HFFc6 (cell line): ENCODE data around the gene CPSF4L. TPM values are rescaled to one million over a fixed set of nuclear protein-coding genes. Genes with fewer than 3 reads are reported as not detected.
"Not testable (repeated sequence)": the region's sequence is repeated elsewhere in the genome, so short reads cannot be mapped to it uniquely, and the experiment has no call there.

ENCODE experiments used
- DNase-seq: peaks from one replicate; pipeline ENCODE4 v3.0.0-alpha.2; 2018
- H3K27ac Mint-ChIP-seq: 2 replicates; pipeline ENCODE4 v1.8.0; 2020; ENCODE audit warnings: mild to moderate bottlenecking, mixed read lengths
- H3K27me3 Mint-ChIP-seq: 2 replicates; pipeline ENCODE4 v1.8.0; 2021; ENCODE audit warnings: mild to moderate bottlenecking, moderate library complexity, mixed read lengths; ENCODE audit not compliant: insufficient read depth
- H3K36me3 Mint-ChIP-seq: 2 replicates; pipeline ENCODE4 v1.8.0; 2021; ENCODE audit warnings: low read depth, mixed read lengths
- H3K4me1 Mint-ChIP-seq: 2 replicates; pipeline ENCODE4 v1.8.0; 2020; ENCODE audit warnings: low read depth, mixed read lengths
- H3K4me3 Mint-ChIP-seq: 2 replicates; pipeline ENCODE4 v1.8.0; 2020; ENCODE audit warnings: mild to moderate bottlenecking, moderate library complexity, mixed read lengths
- H3K9me3 Mint-ChIP-seq: 2 replicates; pipeline ENCODE4 v1.8.0; 2020; ENCODE audit warnings: mild to moderate bottlenecking, mixed read lengths
- total RNA-seq, 6 experiments: library from RNA; stranded (reverse); fragmentation: NEBNext Ultra II Directional; extraction: Animal tissue kit (Norgen Biotek cat#: 25700); gene quantifications; 2 replicates in 1 of 6; 3 replicates in 5 of 6; pipeline ENCODE4 v1.2.3, GENCODE V29; 2021
- TF ChIP-seq, protein P1 (sequence below): fragments of 200-600 bp; sonication (generic); IDR thresholded peaks from 2 replicates; pipeline ENCODE4 v1.5.0; 2021; ENCODE audit warnings: antibody characterized with exemption, mild to moderate bottlenecking

Gene CPSF4L
- total RNA-seq, 6 experiments from 2014 or later: not detected

DNA sequence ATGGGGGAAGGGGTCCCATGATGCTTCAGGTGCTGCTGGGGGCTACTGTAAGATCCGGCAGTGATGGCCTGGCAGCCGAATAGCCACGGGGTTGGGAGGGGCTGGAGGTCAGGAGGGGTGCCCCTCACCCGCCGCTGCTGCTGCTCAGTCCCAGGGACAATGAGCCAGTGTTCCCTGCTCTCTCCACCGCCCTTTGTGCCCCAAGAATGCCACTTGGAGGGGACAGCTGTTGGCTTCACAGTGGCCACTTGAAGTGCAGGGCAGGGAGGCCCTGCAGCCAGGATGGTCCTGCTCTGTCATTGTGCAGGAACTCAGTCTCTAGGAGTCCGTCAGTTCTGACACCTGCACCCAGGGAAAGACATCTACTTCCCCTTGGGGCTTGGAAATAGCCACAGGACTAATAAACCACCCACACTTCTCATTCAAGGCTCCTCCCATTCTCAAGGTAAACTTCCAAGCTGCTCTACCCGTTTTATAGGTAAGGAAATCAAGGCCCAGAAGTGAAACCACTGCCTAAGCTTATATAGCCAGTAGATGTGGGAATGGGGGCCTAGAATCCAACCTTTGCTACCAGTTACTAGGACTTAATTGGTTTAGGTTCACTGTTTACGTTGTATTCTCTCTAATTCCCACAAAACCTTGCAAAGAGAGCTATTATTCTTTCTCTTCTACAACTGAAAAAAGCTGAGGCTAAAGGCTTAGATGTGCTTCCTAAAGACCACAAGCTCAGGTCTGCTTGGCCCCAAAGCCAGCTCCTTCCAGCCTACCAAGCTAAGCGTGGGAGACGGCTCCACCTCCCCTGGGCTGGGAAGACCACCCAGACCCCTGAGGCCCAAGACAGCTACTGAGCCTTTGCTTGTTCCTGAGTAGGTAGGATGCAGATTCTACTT lies 6.2 kb upstream of the CPSF4L start:
- no peaks in the 10 kb centered on the region for H3K9me3 Mint-ChIP-seq
- TF ChIP-seq, protein P1, sequence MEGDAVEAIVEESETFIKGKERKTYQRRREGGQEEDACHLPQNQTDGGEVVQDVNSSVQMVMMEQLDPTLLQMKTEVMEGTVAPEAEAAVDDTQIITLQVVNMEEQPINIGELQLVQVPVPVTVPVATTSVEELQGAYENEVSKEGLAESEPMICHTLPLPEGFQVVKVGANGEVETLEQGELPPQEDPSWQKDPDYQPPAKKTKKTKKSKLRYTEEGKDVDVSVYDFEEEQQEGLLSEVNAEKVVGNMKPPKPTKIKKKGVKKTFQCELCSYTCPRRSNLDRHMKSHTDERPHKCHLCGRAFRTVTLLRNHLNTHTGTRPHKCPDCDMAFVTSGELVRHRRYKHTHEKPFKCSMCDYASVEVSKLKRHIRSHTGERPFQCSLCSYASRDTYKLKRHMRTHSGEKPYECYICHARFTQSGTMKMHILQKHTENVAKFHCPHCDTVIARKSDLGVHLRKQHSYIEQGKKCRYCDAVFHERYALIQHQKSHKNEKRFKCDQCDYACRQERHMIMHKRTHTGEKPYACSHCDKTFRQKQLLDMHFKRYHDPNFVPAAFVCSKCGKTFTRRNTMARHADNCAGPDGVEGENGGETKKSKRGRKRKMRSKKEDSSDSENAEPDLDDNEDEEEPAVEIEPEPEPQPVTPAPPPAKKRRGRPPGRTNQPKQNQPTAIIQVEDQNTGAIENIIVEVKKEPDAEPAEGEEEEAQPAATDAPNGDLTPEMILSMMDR: no peak
- peaks cover 7% of the 10 kb centered on the region for H3K27me3 Mint-ChIP-seq
- H3K4me1 Mint-ChIP-seq: no peaks in the 10 kb centered on the region
- H3K4me3 Mint-ChIP-seq: no peak overlapping the region
- H3K36me3 Mint-ChIP-seq: no peaks in the 10 kb centered on the region
- no peak for DNase-seq
- no peak overlapping the region for H3K27ac Mint-ChIP-seq

DNA sequence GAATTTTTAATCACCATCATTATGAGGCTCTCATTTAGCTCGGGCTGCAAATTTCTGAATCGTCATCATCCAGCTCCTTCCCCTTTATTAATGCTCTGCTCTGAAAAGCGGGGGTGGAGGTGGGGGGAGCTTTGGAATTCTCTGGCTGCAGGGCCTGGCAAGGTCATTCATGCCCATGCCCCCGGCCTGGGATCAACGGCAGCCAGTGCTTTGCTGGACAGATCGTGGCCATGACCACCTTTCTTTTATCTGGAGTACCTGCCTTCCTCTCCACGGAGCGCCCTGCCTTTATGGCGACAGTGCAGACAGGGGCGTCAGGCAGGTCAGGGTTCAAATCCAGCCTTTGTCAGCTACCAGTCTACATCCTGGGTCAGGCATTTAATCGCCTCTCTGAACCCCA lies 5.1 kb upstream of the CPSF4L start:
- TF ChIP-seq, protein P1: no peak
- Mint-ChIP-seq H3K36me3 (no peaks in the 10 kb centered on the region), H3K4me3 (no peak overlapping the region), H3K9me3 (no peaks in the 10 kb centered on the region), H3K27me3 (peaks cover 7% of the 10 kb centered on the region), H3K27ac (no peak overlapping the region), H3K4me1 (no peaks in the 10 kb centered on the region)
- no peak for DNase-seq

DNA sequence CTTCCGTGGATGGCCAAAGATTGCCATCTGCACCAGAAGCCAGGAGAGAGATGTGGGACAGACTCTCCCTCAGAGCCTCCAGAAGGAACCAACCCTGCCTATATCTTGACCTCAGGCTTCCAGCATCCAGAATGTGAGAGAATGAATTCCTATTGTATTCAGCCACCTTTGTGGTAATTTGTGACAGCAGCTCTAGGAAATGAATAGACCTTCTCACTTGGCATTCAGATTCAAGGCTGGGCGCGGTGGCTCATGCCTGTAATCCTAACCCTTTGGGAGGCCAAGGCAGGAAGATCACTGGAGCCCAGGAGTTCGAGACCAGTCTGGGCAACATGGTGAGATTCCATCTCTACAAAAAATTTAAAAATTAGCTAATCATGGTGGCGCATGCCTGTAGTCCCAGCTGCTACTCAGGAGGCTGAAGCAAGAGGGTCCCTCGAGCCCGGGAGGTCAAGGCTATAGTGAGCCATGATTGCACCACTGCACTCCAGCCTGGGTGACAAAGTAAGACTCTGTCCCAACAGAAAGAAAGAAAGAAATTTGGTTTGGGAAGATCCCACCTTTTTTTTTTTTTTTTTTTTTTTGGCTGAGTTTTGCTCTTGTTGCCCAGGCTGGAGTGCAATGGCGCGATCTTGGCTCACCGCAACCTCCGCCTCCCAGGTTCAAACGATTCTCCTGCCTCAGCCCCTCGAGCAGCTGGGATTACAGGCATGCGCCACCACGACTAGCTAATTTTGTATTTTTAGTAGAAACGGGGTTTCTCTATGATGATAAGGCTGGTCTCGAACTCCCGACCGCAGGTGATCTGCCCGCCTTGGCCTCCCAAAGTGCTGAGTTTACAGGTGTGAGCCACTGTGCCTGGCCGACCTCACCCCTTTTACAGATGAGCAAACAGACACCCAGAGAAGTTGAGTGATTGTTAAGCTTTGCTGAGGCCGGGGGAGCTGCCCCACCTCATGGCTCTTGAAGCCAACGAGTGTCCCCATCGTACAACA lies 4.3 kb upstream of the CPSF4L start:
- TF ChIP-seq, protein P1: no peak
- Mint-ChIP-seq H3K36me3 (no peaks in the 10 kb centered on the region), H3K4me3 (no peak overlapping the region), H3K4me1 (no peaks in the 10 kb centered on the region), H3K27ac (no peak overlapping the region), H3K9me3 (no peaks in the 10 kb centered on the region), H3K27me3 (peaks cover 7% of the 10 kb centered on the region)
- DNase-seq: no peak

DNA sequence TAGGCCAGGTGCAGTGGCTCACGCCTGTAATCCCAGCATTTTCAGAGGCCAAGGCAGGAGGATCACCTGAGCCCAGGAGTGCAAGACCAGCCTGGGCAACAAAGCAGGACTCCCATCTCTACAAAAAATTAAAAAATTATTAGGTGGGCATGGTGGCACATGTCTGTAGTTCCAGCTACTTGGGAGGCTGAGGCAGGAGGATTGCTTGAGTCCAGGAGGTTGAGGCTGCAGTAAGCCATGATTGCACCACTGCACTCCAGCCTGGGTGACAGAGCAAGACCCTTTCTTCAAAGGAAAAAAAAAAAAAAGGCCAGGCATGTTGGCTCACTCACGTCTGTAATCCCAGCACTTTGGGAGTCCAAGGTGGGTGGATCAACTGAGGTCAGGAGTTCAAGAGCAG lies 2.8 kb upstream of the CPSF4L start:
- not testable (repeated sequence) for H3K4me3 Mint-ChIP-seq, DNase-seq, H3K4me1 Mint-ChIP-seq, H3K27me3 Mint-ChIP-seq, H3K36me3 Mint-ChIP-seq, H3K27ac Mint-ChIP-seq, H3K9me3 Mint-ChIP-seq

DNA sequence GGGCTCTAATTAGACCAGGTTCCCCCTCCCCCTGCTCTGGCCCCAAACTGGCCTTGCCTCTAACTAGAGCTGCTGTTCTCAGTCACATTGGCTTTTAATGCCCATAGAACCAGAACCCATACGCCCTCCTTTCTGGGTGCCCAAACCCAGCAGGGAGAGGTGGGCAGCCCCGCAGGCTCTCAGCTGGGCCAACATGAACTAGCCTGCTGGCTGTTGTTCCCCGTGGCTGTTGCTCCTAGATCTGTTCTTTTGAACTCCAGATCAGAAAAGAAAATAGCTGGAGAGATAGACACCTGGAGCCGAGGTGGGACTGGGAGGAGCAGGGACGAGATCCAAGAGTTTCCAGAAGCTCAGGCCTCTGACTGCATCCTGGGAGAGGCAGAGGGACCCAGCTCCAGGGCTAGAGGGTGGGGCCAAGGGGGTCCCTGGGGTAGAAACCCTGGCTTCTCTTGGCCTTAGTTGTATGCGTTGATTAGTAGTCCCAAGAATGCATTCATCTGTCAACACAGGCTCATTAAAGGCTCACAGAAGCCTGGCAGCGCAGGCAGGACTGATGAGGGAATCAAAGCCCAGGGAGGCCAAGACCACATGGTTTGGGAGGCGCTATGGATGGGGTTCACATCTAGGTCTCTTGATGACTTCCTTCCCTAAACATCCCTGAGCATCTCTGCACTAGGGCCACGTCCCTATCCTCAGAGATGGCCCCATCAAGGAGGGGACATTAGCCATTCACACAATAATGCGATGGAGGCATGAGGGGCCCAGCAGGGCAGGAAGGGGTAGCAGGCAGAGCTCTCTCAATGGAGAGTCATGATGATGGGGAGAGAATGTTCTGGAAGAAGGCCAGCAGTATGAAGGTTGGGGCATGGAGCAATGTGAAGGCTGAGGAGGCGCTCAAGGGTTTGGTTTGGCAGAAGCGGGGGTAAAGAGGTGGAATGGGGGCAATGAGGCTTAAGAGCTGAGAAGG lies 1.3 kb upstream of the CPSF4L start:
- no peak overlapping the region for H3K27ac Mint-ChIP-seq
- peaks cover 7% of the 10 kb centered on the region for H3K27me3 Mint-ChIP-seq
- DNase-seq: no peak
- H3K4me3 Mint-ChIP-seq: no peak overlapping the region
- TF ChIP-seq, protein P1: no peak
- no peaks in the 10 kb centered on the region for H3K36me3 Mint-ChIP-seq
- no peaks in the 10 kb centered on the region for H3K4me1 Mint-ChIP-seq
- H3K9me3 Mint-ChIP-seq: no peaks in the 10 kb centered on the region
